VCaP (cell line): Measurements from ENCODE around the gene THAP11.
"Not testable (repeated sequence)": the region's sequence is repeated elsewhere in the genome, so short reads cannot be mapped to it uniquely, and the experiment has no call there.

Experiments used
- H3K27ac ChIP-seq: fragments of 450-650 bp; 2 replicates; pipeline ENCODE4 v1.5.1; 2017
- TF ChIP-seq, protein P1 (sequence below): fragments of 450-650 bp; conservative IDR thresholded peaks from 2 replicates; pipeline ENCODE4 v1.5.1; 2017; ENCODE audit warnings: mild to moderate bottlenecking, moderate library complexity

THAP11 gene

GRCh38 chr16:67857547-67858233 lies 15.6 kb downstream of the THAP11 start:
- TF ChIP-seq, protein P1, sequence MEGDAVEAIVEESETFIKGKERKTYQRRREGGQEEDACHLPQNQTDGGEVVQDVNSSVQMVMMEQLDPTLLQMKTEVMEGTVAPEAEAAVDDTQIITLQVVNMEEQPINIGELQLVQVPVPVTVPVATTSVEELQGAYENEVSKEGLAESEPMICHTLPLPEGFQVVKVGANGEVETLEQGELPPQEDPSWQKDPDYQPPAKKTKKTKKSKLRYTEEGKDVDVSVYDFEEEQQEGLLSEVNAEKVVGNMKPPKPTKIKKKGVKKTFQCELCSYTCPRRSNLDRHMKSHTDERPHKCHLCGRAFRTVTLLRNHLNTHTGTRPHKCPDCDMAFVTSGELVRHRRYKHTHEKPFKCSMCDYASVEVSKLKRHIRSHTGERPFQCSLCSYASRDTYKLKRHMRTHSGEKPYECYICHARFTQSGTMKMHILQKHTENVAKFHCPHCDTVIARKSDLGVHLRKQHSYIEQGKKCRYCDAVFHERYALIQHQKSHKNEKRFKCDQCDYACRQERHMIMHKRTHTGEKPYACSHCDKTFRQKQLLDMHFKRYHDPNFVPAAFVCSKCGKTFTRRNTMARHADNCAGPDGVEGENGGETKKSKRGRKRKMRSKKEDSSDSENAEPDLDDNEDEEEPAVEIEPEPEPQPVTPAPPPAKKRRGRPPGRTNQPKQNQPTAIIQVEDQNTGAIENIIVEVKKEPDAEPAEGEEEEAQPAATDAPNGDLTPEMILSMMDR: no peak
- H3K27ac ChIP-seq: no peak overlapping the region

DNA sequence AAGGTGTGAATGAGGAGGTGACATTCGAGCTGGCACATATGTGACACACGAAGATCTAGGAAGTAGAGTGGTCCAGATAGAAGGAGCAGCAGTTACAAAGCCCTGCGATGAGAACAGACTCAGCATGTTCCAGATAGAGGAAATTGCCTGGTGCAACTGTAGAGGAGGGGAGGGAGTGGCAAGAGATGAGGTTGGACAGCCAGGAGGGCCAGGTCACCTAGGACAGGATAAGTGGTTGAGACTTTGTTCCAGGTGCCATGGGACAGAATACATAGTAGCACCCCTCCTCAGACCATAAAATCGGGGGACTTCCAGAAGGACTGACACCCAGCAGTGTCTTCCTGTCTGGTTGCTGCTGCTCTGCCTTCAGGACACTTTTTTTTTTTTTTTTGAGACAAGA lies 16.4 kb downstream of the THAP11 start:
- TF ChIP-seq, protein P1: no peak
- H3K27ac ChIP-seq: no peak overlapping the region

GRCh38 chr16:67860589-67861398 lies 18.7 kb downstream of the THAP11 start:
- TF ChIP-seq, protein P1: no peak
- no peak overlapping the region for H3K27ac ChIP-seq

DNA sequence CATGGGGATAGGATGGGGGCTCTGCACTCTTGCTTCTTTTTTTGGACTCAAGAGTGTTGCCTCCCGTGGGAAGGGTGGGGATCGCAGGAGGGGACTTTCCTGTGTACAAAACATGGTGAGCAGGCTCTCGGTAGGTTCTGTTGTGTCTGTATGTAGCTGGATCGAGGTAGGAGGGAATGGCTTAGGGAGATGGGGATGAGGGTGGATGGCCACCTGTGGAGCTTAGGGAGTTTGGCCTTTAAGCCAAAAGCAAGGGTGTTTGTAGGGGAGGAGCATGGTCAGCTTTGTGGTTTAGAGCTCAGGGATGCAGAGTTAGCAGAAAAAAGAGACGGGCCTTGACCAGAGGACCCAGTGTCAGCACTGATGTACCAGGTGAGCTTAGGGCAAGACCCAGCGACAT lies 19.8 kb downstream of the THAP11 start:
- no peak overlapping the region for H3K27ac ChIP-seq
- TF ChIP-seq, protein P1: no peak

- H3K27ac ChIP-seq: no peak overlapping the region
These were observed 20.8 kb downstream of the THAP11 start for GRCh38 chr16:67862623-67863583.

DNA sequence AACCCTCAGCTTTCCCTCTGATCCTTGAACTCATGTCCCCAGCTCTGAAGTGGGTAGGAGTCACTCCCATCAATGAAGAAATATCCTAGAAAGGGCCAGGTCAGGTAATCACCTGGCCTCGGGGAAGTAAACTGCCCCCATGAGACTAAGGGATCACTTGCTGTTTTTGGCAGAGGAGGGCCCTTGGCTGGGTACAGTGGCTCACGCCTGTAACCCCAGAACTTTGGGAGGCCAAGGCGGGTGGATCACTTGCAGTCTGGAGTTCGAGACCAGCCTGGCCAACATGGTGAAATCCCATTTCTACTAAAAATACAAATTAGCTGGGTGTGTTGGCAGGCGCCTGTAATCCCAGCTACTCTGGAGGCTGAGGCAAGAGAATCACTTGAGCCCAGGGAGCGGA lies 21.9 kb downstream of the THAP11 start:
- not testable (repeated sequence) for H3K27ac ChIP-seq

More at GRCh38 chr16:67862623-67863583, 20.8 kb downstream of the THAP11 start:
- TF ChIP-seq, protein P1: no peak

DNA sequence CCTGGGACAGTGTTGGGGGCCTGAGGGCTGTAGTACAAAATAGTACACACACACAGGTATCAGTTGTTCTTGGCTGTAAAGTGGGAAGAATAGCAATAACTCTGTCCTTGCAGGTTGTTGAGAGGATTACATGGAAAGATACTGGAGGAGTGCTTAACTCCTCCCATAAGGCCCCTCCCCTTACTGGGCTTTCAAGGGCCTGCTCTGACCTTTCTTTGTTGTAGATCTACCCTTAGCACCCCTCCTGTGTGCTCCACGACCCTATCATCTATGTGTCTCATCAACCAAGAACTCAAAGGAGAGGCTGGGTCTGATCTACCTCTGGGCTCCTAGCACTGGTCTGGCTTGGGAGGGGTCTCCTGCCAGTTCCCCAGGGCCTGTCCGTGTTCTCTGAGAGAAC lies 22.5 kb downstream of the THAP11 start:
- no peak overlapping the region for H3K27ac ChIP-seq
- TF ChIP-seq, protein P1: no peak
